Ishikawa (cell line): ENCODE data around the gene MMP24.

Source experiments
- CEBPB ChIP-seq: IDR thresholded peaks from 2 replicates; pipeline ENCODE4 v1.6.1; 2012
- CREB1 ChIP-seq: IDR thresholded peaks from 2 replicates; pipeline ENCODE4 v1.6.1; 2012; ENCODE audit warnings: low read depth
- EGR1 ChIP-seq: IDR thresholded peaks from 2 replicates; pipeline ENCODE4 v1.6.1; 2012
- EP300 ChIP-seq: IDR thresholded peaks from 2 replicates; pipeline ENCODE4 v1.6.1; 2012; ENCODE audit warnings: borderline replicate concordance
- FOXM1 ChIP-seq: IDR thresholded peaks from 2 replicates; pipeline ENCODE4 v1.6.1; 2012; ENCODE audit warnings: low read depth, borderline replicate concordance
- NFIC ChIP-seq: IDR thresholded peaks from 2 replicates; pipeline ENCODE4 v1.6.1; 2012
- RAD21 ChIP-seq: IDR thresholded peaks from 2 replicates; pipeline ENCODE4 v1.6.1; 2012; ENCODE audit warnings: low read depth
- TAF1 ChIP-seq: IDR thresholded peaks from 2 replicates; pipeline ENCODE4 v1.6.1; 2012; ENCODE audit warnings: low read depth, mild to moderate bottlenecking
- TCF12 ChIP-seq: IDR thresholded peaks from 2 replicates; pipeline ENCODE4 v1.6.1; 2012; ENCODE audit warnings: low read depth
- TEAD4 ChIP-seq: IDR thresholded peaks from 2 replicates; pipeline ENCODE4 v1.6.1; 2012
- YY1 ChIP-seq: IDR thresholded peaks from 2 replicates; pipeline ENCODE4 v1.6.1; 2012; ENCODE audit warnings: low read depth
- ZBTB7A ChIP-seq: IDR thresholded peaks from 2 replicates; pipeline ENCODE4 v1.6.1; 2012; ENCODE audit warnings: low read depth
- TF ChIP-seq, protein P1 (sequence below): IDR thresholded peaks from 2 replicates; pipeline ENCODE4 v1.6.1; 2012
- TF ChIP-seq, protein P2 (sequence below): IDR thresholded peaks from 2 replicates; pipeline ENCODE4 v1.6.1; 2012
- TF ChIP-seq, protein P3 (sequence below): IDR thresholded peaks from 2 replicates; pipeline ENCODE4 v1.6.1; 2012; ENCODE audit warnings: low read depth, mild to moderate bottlenecking

MMP24 gene

DNA sequence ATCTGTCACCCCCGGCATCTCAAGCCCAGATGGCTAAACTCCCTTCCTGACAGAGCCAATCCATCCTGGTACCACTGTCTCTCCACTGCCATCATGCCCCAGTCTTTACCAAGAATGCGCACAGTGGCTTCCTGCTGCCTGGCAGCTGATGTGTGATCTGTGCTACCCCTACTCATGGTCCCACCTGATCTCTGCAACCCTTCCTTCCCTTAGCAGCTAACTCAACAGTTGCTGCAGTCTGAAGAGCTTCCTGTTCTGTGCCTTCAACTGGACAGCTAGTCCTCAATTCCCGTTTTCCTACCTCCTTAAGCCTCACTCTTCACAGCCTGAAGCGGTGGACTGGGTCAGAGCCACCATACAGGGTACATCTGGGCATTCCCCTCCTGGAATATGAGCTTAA is 73.3 kb downstream of the MMP24 start:
- TF ChIP-seq TAF1 (no peak), EP300 (no peak), CEBPB (no peak), NFIC (no peak), TCF12 (no peak), CREB1 (no peak), RAD21 (no peak), FOXM1 (no peak), YY1 (no peak), ZBTB7A (no peak), TEAD4 (no peak), EGR1 (no peak)
- TF ChIP-seq, protein P1, sequence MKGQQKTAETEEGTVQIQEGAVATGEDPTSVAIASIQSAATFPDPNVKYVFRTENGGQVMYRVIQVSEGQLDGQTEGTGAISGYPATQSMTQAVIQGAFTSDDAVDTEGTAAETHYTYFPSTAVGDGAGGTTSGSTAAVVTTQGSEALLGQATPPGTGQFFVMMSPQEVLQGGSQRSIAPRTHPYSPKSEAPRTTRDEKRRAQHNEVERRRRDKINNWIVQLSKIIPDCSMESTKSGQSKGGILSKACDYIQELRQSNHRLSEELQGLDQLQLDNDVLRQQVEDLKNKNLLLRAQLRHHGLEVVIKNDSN, result no peak
- TF ChIP-seq, protein P2, sequence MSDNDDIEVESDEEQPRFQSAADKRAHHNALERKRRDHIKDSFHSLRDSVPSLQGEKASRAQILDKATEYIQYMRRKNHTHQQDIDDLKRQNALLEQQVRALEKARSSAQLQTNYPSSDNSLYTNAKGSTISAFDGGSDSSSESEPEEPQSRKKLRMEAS, result no peak
- TF ChIP-seq, protein P3, sequence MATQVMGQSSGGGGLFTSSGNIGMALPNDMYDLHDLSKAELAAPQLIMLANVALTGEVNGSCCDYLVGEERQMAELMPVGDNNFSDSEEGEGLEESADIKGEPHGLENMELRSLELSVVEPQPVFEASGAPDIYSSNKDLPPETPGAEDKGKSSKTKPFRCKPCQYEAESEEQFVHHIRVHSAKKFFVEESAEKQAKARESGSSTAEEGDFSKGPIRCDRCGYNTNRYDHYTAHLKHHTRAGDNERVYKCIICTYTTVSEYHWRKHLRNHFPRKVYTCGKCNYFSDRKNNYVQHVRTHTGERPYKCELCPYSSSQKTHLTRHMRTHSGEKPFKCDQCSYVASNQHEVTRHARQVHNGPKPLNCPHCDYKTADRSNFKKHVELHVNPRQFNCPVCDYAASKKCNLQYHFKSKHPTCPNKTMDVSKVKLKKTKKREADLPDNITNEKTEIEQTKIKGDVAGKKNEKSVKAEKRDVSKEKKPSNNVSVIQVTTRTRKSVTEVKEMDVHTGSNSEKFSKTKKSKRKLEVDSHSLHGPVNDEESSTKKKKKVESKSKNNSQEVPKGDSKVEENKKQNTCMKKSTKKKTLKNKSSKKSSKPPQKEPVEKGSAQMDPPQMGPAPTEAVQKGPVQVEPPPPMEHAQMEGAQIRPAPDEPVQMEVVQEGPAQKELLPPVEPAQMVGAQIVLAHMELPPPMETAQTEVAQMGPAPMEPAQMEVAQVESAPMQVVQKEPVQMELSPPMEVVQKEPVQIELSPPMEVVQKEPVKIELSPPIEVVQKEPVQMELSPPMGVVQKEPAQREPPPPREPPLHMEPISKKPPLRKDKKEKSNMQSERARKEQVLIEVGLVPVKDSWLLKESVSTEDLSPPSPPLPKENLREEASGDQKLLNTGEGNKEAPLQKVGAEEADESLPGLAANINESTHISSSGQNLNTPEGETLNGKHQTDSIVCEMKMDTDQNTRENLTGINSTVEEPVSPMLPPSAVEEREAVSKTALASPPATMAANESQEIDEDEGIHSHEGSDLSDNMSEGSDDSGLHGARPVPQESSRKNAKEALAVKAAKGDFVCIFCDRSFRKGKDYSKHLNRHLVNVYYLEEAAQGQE, result no peak

DNA sequence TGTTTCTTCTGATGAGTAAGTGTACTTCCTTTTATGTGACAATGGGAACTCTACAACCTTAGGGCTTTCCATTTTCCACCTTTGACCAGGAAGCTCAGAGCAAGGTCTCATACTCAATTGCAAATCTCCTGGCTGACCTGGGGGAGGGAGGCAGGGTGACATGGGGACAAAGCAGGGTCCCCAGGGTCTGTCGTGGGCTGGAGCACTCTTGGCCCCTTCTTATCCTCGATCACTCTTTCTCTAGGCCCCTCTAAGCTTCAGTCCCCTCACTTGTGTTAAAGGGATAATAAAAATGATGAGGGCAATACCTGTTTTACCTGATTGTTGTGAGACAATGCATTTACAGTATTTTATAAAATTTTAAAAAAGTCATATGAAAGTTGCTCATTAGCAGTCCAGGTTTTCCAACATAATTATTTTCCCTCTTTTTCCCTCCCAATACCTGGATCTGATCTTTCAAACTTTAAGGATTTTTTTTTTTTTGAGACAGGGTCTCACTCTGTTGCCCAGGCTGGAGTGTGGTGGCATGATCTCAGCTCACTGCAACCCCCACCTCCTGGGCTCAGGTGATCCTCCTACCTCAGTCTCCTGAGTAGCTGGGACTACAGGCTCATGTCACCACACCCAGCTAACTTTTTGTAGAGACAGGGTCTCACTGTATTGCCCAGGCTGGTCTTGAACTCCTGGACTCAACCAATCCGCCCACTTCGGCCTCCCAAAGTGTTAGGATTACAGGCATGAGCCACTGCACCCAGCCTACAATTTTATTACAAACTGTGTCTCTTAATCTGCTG is 74.2 kb downstream of the MMP24 start:
- TF ChIP-seq, protein P2, result no peak
- TF ChIP-seq, protein P1, result no peak
- TF ChIP-seq ZBTB7A, result no peak

DNA sequence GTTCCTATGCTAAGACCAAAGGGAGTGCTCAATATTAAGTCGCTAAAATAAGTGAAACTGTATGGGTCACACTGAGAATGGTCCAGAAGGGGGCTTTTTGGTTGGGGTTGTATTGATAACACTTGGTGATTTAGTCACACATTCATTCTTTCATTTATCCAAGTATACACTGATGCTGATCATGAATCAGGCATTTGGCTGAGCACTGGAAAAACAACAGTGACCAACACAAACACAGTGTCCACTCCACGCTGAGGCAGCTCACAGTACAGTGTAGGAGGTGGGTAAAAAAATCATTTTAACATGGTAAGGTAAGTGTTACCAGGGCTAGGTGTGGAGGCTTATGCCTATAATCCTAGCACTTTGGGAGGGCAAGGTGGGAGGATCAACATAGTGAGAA is 74.9 kb downstream of the MMP24 start:
- no peak for TF ChIP-seq CREB1
- TF ChIP-seq CEBPB, result no peak
- no peak for TF ChIP-seq RAD21
- TF ChIP-seq, protein P2, result no peak
- TF ChIP-seq EGR1, result no peak
- TF ChIP-seq, protein P1, result no peak
- no peak for TF ChIP-seq EP300
- TF ChIP-seq TCF12, result no peak

DNA sequence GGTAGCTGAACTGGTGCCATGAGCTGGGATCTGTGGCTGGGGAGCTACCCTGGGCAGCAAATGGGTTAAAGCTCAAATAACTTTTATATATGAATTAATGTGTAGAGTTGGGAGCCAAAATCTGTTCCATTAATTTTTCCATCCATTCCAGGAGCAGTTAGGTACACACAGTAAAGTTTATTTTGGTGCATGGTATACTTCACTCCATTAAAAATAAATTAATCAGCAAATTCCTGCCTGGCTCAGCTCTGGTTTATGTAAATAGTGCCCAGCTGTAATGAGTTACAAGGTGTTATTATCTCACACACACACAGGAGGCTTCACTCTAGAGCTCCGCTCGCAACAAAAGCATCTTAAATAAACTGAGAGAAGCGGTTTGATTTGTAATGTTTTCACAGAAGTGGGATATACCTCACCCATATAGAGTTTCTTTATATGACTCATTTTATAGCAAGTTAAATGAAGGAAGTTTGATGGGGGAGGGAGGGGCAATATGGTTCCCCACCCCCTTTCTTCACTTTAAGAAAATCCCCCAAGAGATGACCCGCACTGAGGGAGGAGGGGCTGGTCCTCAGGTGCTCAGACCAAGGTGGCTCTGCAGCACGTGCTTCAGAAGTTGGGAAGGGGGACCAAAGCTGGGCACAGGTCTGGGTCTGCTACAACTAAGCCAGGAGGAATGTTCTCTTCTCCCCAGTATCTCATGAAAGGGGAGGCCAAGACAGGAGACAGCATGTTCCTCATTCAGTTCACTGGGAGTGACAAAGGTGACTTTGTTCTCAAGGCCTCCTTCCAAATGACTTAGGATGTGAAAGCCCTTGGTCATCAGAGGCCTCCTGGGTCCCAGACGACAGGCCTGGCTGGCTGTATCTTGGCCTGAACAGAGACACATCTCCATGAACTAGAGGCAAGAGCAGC is 76.2 kb downstream of the MMP24 start:
- no peak for TF ChIP-seq TAF1
- TF ChIP-seq TCF12, result no peak
- TF ChIP-seq, protein P3, result no peak
- no peak for TF ChIP-seq FOXM1

DNA sequence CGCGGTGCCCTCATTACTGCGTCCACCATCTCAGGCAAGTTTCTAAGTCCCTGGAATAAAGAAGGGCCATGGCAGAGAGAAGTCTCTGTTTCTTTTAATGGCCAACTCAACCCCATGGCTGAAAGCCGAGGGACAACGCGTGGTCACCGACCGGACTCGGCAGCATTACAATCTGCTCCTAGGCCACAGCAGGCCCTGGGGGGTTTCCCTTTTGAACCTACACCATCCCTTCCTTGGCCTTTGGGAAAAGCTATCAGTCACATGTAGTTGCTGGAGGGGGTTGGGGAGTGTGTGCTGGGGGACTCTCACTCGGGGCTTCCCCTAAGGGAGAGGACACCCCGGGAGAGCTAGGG is 76.9 kb downstream of the MMP24 start:
- TF ChIP-seq, protein P3, result no peak
- no peak for TF ChIP-seq CEBPB
- TF ChIP-seq ZBTB7A, result no peak
- TF ChIP-seq FOXM1, result no peak
- TF ChIP-seq TAF1, result no peak
- no peak for TF ChIP-seq EGR1
- TF ChIP-seq RAD21, result no peak
- TF ChIP-seq, protein P1, result no peak
- TF ChIP-seq TCF12, result no peak
- no peak for TF ChIP-seq YY1
- TF ChIP-seq NFIC, result no peak
